CD14-positive monocyte (primary cell): Measurements from ENCODE around the gene DOK6. TPM values are rescaled to one million over a fixed set of nuclear protein-coding genes. Genes with fewer than 3 reads are reported as not detected.

Experiments used
- DNase-seq, 3 donors: peaks; one replicate each; pipeline ENCODE4 v3.0.0-alpha.2; 2011 to 2022
- H2AFZ ChIP-seq: 2 replicates; pipeline ENCODE4 v1.6.0; 2012; ENCODE audit warnings: mild to moderate bottlenecking, low read depth, low read length, inconsistent platforms; ENCODE audit not compliant: insufficient read depth, poor library complexity, severe bottlenecking
- H3K27ac ChIP-seq, 2 donors: 1 replicate in 1 of 2; 2 replicates in 1 of 2; pipeline ENCODE4 v1.5.1; 2012 to 2013; ENCODE audit warnings: low read length in 2 of 2, control low read depth in 1 of 2, inconsistent platforms in 1 of 2, low read depth in 1 of 2, mild to moderate bottlenecking in 1 of 2
- H3K27me3 ChIP-seq, 2 donors: one replicate each; pipeline versions ENCODE4 v1.6.0 to v1.6.1; 2011 to 2013; ENCODE audit warnings: low read length in 2 of 2; ENCODE audit not compliant: control insufficient read depth in 2 of 2, insufficient read depth in 2 of 2
- H3K36me3 ChIP-seq, 2 donors: replicated peaks in 1 of 2; 1 replicate in 1 of 2; 2 replicates in 1 of 2; pipeline versions ENCODE4 v1.5.1 to v1.6.1; 2012 to 2013; ENCODE audit warnings: low read length in 2 of 2, control low read depth in 1 of 2, inconsistent platforms in 1 of 2, mild to moderate bottlenecking in 1 of 2; ENCODE audit not compliant: insufficient read depth in 2 of 2, control insufficient read depth in 1 of 2
- H3K4me1 ChIP-seq, 2 donors: 1 replicate in 1 of 2; 2 replicates in 1 of 2; pipeline versions ENCODE4 v1.5.1 to v1.6.1; 2012 to 2013; ENCODE audit warnings: low read length in 2 of 2, control low read depth in 1 of 2, inconsistent platforms in 1 of 2, mild to moderate bottlenecking in 1 of 2, moderate library complexity in 1 of 2; ENCODE audit not compliant: insufficient read depth in 2 of 2, control insufficient read depth in 1 of 2
- H3K4me2 ChIP-seq: replicated peaks from 2 replicates; pipeline ENCODE3; 2012; ENCODE audit warnings: low read length, moderate library complexity, mild to moderate bottlenecking; ENCODE audit not compliant: poor library complexity, severe bottlenecking; ENCODE audit errors: extremely low read depth
- H3K4me3 ChIP-seq, 3 experiments: fragments of 200-600 bp in 1 of 3; sonication (generic) in 1 of 3; replicated peaks in 1 of 3; 1 replicate in 2 of 3; 2 replicates in 1 of 3; pipeline ENCODE4 v1.5.1; 2011 to 2013; ENCODE audit warnings: low read length in 3 of 3, mild to moderate bottlenecking in 3 of 3, control low read depth in 2 of 3, low read depth in 2 of 3, inconsistent platforms in 1 of 3, moderate library complexity in 1 of 3
- H3K79me2 ChIP-seq: 2 replicates; pipeline ENCODE4 v1.6.0; 2012; ENCODE audit warnings: mild to moderate bottlenecking, control low read depth, inconsistent platforms, low read length, moderate library complexity; ENCODE audit not compliant: insufficient read depth
- H3K9ac ChIP-seq: 2 replicates; pipeline ENCODE4 v1.6.0; 2017; ENCODE audit warnings: low read length, mild to moderate bottlenecking; ENCODE audit not compliant: insufficient read depth, poor library complexity, severe bottlenecking
- H3K9me3 ChIP-seq, 2 donors: replicated peaks in 1 of 2; 1 replicate in 1 of 2; 2 replicates in 1 of 2; pipeline versions ENCODE4 v1.5.1 to v1.6.1; 2012 to 2013; ENCODE audit warnings: low read length in 2 of 2, control low read depth in 1 of 2; ENCODE audit not compliant: control insufficient read depth in 1 of 2, insufficient read depth in 1 of 2
- H4K20me1 ChIP-seq: 2 replicates; pipeline ENCODE4 v1.6.0; 2012; ENCODE audit warnings: mild to moderate bottlenecking, low read length, control low read depth, moderate library complexity; ENCODE audit not compliant: insufficient read depth
- H3K27ac Mint-ChIP-seq, 7 donors: one replicate each; pipeline ENCODE4 v1.8.0; 2020; ENCODE audit warnings: mild to moderate bottlenecking in 7 of 7, mixed read lengths in 7 of 7, moderate library complexity in 6 of 7, inconsistent platforms in 2 of 7
- H3K27me3 Mint-ChIP-seq, 3 donors: one replicate each; pipeline ENCODE4 v1.8.0; 2021 to 2022; ENCODE audit warnings: low read depth in 3 of 3, mild to moderate bottlenecking in 3 of 3, mixed read lengths in 3 of 3, moderate library complexity in 3 of 3, inconsistent platforms in 1 of 3
- H3K36me3 Mint-ChIP-seq, 2 donors: one replicate each; pipeline ENCODE4 v1.8.0; 2020; ENCODE audit warnings: mixed read lengths in 2 of 2, inconsistent platforms in 1 of 2, mild to moderate bottlenecking in 1 of 2
- H3K4me1 Mint-ChIP-seq: one replicate; pipeline ENCODE4 v1.8.0; 2020; ENCODE audit warnings: mild to moderate bottlenecking, mixed read lengths
- H3K4me3 Mint-ChIP-seq, 2 donors: one replicate each; pipeline ENCODE4 v1.8.0; 2020; ENCODE audit warnings: mild to moderate bottlenecking in 2 of 2, mixed read lengths in 2 of 2, moderate library complexity in 1 of 2
- H3K9me3 Mint-ChIP-seq, 7 donors: one replicate each; pipeline ENCODE4 v1.8.0; 2020 to 2022; ENCODE audit warnings: mixed read lengths in 7 of 7, mild to moderate bottlenecking in 6 of 7, moderate library complexity in 6 of 7, inconsistent platforms in 2 of 7
- CTCF ChIP-seq: fragments of 200-600 bp; IDR thresholded peaks from one replicate; pipeline ENCODE4 v1.8.0; 2022; ENCODE audit warnings: antibody characterized with exemption, mild to moderate bottlenecking
- WGBS: methylation state at CpG from one replicate; pipeline ENCODE4 v1.1.5; 2013; ENCODE audit warnings: missing lambda C conversion rate; ENCODE audit not compliant: insufficient coverage; 5-methylcytosine and 5-hydroxymethylcytosine counted together
- intact Hi-C, 2 donors: fragments of 100-400 bp; cut with micrococcal nuclease; formaldehyde crosslinking; loops; one replicate each; pipeline versions ENCODE4 v1.15.0 to v1.15.1; 2023
- polyA plus RNA-seq, 3 donors: library from polyadenylated mRNA; depleted of rRNA in 1 of 3; unstranded in 2 of 3; stranded (reverse) in 1 of 3; fragments of 300-500 nt in 2 of 3; fragments of >200 nt in 1 of 3; fragmentation: Illumina TruSeq in 2 of 3; gene quantifications; 1 replicate in 2 of 3; 2 replicates in 1 of 3; pipeline ENCODE4 v1.2.3, GENCODE V29; 2012 to 2021

Gene DOK6
- polyA plus RNA-seq, 3 donors = not detected

- WGBS = 94% methylated on average over 2 of the region's 7 CpGs
- no peak overlapping the region for H3K4me3 ChIP-seq
- H4K20me1 ChIP-seq = no peaks in the 10 kb centered on the region
- peaks cover 24 to 33% (median 31%) of the 10 kb centered on the region in 3 donors for H3K27me3 Mint-ChIP-seq
- TF ChIP-seq CTCF = no peak
- peaks cover 0 to 9% of the 10 kb centered on the region in 2 donors for H3K9me3 ChIP-seq
- intact Hi-C loops = no loop called here
- no peaks in the 10 kb centered on the region for H3K4me1 ChIP-seq
- no peaks in the 10 kb centered on the region for H3K36me3 Mint-ChIP-seq
- no peak overlapping the region for H3K27ac ChIP-seq
- H3K4me1 Mint-ChIP-seq = no peaks in the 10 kb centered on the region
- peaks cover 0 to 19% (median 4%) of the 10 kb centered on the region in 7 donors for H3K9me3 Mint-ChIP-seq
- no peaks in the 10 kb centered on the region for H3K79me2 ChIP-seq
- H3K27me3 ChIP-seq = peaks cover 24 to 33% of the 10 kb centered on the region in 2 donors
- DNase-seq = no peak
- no peaks in the 10 kb centered on the region for H3K36me3 ChIP-seq
- H3K4me3 Mint-ChIP-seq = no peak overlapping the region
- peak overlapping the region in 1 of 7 donors; percentile 11 for H3K27ac Mint-ChIP-seq
- H3K9ac ChIP-seq = no peak overlapping the region
- no peak overlapping the region for H3K4me2 ChIP-seq
- no peak overlapping the region for H2AFZ ChIP-seq
These were observed 3.6 kb upstream of the DOK6 start for GRCh38 chr18:69397096-69397495.

- H3K4me1 Mint-ChIP-seq = no peaks in the 10 kb centered on the region
- WGBS = no CpG with 5 or more reads among the region's 3 CpGs
- H3K27me3 ChIP-seq = peaks cover 31 to 46% of the 10 kb centered on the region in 2 donors
These were observed 1.4 kb upstream of the DOK6 start for GRCh38 chr18:69399253-69399652.

More at GRCh38 chr18:69399253-69399652, 1.4 kb upstream of the DOK6 start:
- H3K27ac ChIP-seq = no peak overlapping the region
- no peak for DNase-seq
- H3K4me3 Mint-ChIP-seq = peak overlapping the region in 1 of 2 donors; percentile 75
- H3K36me3 ChIP-seq = no peaks in the 10 kb centered on the region
- TF ChIP-seq CTCF = no peak
- no peak overlapping the region for H2AFZ ChIP-seq
- no peaks in the 10 kb centered on the region for H3K79me2 ChIP-seq
- no peaks in the 10 kb centered on the region for H3K4me1 ChIP-seq
- intact Hi-C loops = no loop called here
- peaks cover 0 to 1% of the 10 kb centered on the region in 2 donors for H3K36me3 Mint-ChIP-seq
- peaks cover 35 to 45% (median 41%) of the 10 kb centered on the region in 3 donors for H3K27me3 Mint-ChIP-seq
- no peak overlapping the region for H3K9ac ChIP-seq
- H3K9me3 ChIP-seq = peaks cover 0 to 11% of the 10 kb centered on the region in 2 donors
- H3K4me2 ChIP-seq = no peak overlapping the region
- H3K9me3 Mint-ChIP-seq = peaks cover 0 to 19% (median 4%) of the 10 kb centered on the region in 7 donors
- no peaks in the 10 kb centered on the region for H4K20me1 ChIP-seq
- no peak overlapping the region for H3K4me3 ChIP-seq
- H3K27ac Mint-ChIP-seq = no peak overlapping the region
